Vagina (tissue), 2 donors: Measurements from ENCODE around the gene MIF4GD. TPM values are rescaled to one million over a fixed set of nuclear protein-coding genes. Genes with fewer than 3 reads are reported as not detected.

ENCODE experiments used
- DNase-seq, 2 donors: peaks; one replicate each; pipeline ENCODE4 v3.0.0-alpha.2; 2017; ENCODE audit errors: extremely low spot score in 2 of 2
- H3K27ac ChIP-seq: fragments of 200-600 bp; sonication (generic); one replicate; pipeline ENCODE4 v1.5.1; 2019
- H3K27me3 ChIP-seq: fragments of 200-600 bp; sonication (generic); one replicate; pipeline ENCODE4 v1.5.1; 2019
- H3K36me3 ChIP-seq, 2 donors: fragments of 200-600 bp; sonication (generic); one replicate each; pipeline ENCODE4 v1.5.1; 2017 to 2019
- H3K4me1 ChIP-seq: fragments of 200-600 bp; sonication (generic); one replicate; pipeline ENCODE4 v1.5.1; 2019
- H3K4me3 ChIP-seq, 2 donors: fragments of 200-600 bp; sonication (generic); 1 replicate in 1 of 2; 2 replicates in 1 of 2; pipeline ENCODE4 v1.5.1; 2016 to 2019
- H3K9me3 ChIP-seq: fragments of 200-600 bp; sonication (generic); one replicate; pipeline ENCODE4 v1.5.1; 2019
- POLR2A ChIP-seq, 2 donors: fragments of 450-650 bp; IDR thresholded peaks; one replicate each; pipeline ENCODE4 v1.6.1; 2017; ENCODE audit warnings: antibody characterized with exemption in 2 of 2, mild to moderate bottlenecking in 2 of 2, moderate library complexity in 2 of 2
- POLR2AphosphoS5 ChIP-seq, 2 donors: sonication (generic); formaldehyde crosslinking; IDR thresholded peaks; one replicate each; pipeline ENCODE4 v1.9.0; 2017; ENCODE audit warnings: antibody characterized with exemption in 2 of 2, mild to moderate bottlenecking in 2 of 2, low read depth in 1 of 2; ENCODE audit not compliant: insufficient read depth in 1 of 2
- intact Hi-C: fragments of 100-400 bp; cut with DNase I; formaldehyde crosslinking; loops from one replicate; pipeline ENCODE4 v1.15.1; 2023
- total RNA-seq: library from RNA; depleted of rRNA; stranded (reverse); fragments of >200 nt; gene quantifications from one replicate; pipeline ENCODE4 v1.2.3, GENCODE V29; 2016
- TF ChIP-seq, protein P1 (sequence below), 3 experiments: fragments of 450-650 bp in 2 of 3; fragments of 200-600 bp in 1 of 3; sonication (generic) in 1 of 3; IDR thresholded peaks; one replicate each; pipeline ENCODE4 v1.5.1; 2017 to 2019; ENCODE audit warnings: antibody characterized with exemption in 3 of 3, mild to moderate bottlenecking in 2 of 3, moderate library complexity in 2 of 3

The MIF4GD gene
- total RNA-seq, 1 donor from 2014 or later: 26.3 TPM

- Histone ChIP-seq H3K36me3 (peaks cover 0 to 34% of the 10 kb centered on the region in 2 donors), H3K27ac (no peak overlapping the region), H3K4me3 (no peak overlapping the region), H3K27me3 (no peaks in the 10 kb centered on the region), H3K4me1 (peaks cover 24% of the 10 kb centered on the region), H3K9me3 (no peaks in the 10 kb centered on the region)
- intact Hi-C loops: no loop called here
- TF ChIP-seq, protein P1, sequence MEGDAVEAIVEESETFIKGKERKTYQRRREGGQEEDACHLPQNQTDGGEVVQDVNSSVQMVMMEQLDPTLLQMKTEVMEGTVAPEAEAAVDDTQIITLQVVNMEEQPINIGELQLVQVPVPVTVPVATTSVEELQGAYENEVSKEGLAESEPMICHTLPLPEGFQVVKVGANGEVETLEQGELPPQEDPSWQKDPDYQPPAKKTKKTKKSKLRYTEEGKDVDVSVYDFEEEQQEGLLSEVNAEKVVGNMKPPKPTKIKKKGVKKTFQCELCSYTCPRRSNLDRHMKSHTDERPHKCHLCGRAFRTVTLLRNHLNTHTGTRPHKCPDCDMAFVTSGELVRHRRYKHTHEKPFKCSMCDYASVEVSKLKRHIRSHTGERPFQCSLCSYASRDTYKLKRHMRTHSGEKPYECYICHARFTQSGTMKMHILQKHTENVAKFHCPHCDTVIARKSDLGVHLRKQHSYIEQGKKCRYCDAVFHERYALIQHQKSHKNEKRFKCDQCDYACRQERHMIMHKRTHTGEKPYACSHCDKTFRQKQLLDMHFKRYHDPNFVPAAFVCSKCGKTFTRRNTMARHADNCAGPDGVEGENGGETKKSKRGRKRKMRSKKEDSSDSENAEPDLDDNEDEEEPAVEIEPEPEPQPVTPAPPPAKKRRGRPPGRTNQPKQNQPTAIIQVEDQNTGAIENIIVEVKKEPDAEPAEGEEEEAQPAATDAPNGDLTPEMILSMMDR (IDR thresholded peaks at IDR 0.05): no peak
- TF ChIP-seq POLR2A (IDR thresholded peaks at IDR 0.05) (no peak), POLR2AphosphoS5 (IDR thresholded peaks at IDR 0.05; ENCODE audit: insufficient read depth in 1 of 2, low read depth in 1 of 2) (no peak)
- no peak for DNase-seq
Measured at GRCh38 chr17:75265614-75266315, 5.3 kb downstream of the MIF4GD start.

DNA sequence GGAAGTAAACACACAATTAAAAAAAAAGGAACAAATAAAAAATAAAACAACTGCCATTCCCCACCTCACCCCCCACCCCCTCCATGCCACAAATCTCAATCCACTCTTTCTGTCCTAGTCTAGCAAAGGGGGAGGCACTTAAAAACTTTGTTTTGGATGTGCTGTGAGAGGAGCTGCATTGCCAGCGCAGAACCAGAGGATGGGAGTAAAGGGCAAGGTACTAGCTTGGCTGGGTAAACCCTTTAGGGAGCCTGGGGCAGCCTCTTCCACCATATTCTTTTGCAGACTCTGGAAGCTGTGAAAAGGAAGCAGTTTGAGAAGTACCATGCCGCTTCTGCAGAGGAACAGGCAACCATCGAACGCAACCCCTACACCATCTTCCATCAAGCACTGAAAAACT is 8.0 kb downstream of the MIF4GD start:
- intact Hi-C loops: no loop called here
- H3K27ac ChIP-seq: no peak overlapping the region

DNA sequence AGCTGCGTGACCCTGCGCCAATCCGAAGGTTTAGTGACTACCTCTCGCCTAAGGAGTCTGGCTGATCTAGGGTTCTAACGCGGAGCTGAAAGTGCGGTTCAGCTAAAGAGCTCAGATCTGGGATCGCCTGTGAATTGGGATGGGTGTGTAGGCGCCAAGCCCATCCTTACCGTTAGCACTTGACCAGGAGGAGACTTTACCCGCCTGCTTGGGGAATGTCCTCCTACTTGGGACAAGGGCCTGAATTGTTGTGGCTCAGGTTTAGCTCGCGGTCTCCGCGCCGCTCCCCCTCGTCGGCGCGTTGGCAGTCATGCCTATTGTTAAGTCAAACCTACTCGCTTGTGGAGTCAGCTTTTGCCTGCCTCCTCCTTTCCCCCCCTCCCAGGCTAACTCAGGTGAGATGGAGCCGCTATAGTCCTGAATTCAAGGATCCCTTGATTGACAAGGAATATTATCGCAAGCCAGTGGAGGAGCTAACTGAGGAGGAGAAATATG is 8.9 kb downstream of the MIF4GD start:
- TF ChIP-seq POLR2A (IDR thresholded peaks at IDR 0.05): no peak
- no peak for TF ChIP-seq POLR2AphosphoS5 (IDR thresholded peaks at IDR 0.05; ENCODE audit: insufficient read depth in 1 of 2, low read depth in 1 of 2)
- TF ChIP-seq, protein P1 (IDR thresholded peaks at IDR 0.05): no peak
- peaks cover 35% of the 10 kb centered on the region for H3K4me1 ChIP-seq
- DNase-seq: no peak

More for the DNA sequence above, 8.0 kb downstream of the MIF4GD start:
- TF ChIP-seq, protein P1 (IDR thresholded peaks at IDR 0.05): no peak
- TF ChIP-seq POLR2AphosphoS5 (IDR thresholded peaks at IDR 0.05; ENCODE audit: insufficient read depth in 1 of 2, low read depth in 1 of 2): no peak
- no peak for TF ChIP-seq POLR2A (IDR thresholded peaks at IDR 0.05)
- H3K36me3 ChIP-seq: peaks cover 0 to 34% of the 10 kb centered on the region in 2 donors
- no peak for DNase-seq
- H3K27me3 ChIP-seq: no peaks in the 10 kb centered on the region
- H3K4me3 ChIP-seq: no peak overlapping the region
- peaks cover 35% of the 10 kb centered on the region for H3K4me1 ChIP-seq
- H3K9me3 ChIP-seq: no peaks in the 10 kb centered on the region

DNA sequence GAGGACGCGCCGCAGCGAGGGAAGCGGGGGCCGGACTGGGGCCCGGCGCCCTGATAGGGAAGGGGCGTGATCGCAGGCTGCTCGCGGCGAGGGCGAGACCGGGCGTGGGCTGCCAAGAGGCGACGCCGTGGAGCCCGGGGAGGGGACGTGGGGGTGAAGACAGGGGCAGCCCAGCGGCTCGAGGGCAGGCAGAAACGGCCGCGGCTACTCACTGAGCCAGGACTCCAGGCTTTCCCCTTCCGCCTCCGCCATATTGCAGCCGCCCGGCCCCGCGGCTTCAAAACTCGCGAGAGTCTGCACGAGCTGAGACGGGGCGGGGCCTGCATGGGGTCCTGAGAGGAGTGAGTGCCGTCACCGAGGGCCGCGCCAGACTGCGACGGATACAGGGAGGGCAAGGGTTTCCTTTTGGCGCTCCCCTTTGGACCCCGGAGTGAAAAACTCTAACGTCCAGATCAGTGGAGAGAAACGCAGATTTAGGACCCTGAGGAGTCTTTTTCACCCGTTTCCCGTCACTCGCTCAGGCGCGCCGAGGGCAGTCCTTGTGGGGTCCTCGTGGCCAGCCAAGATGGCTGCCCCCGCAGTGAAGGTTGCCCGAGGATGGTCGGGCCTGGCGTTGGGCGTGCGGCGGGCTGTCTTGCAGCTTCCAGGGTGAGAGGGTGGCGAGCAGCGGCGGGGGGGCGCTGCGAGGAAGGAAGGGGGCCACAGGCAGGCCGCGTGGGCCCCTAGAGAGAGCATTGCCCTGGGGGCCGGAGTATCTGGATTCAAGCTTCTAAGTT is 9.5 kb downstream of the MIF4GD start, which contains the start of the genes GGA3 and MRPS7:
Gene GGA3, minus strand, starts transcription at position 271 of the 776 bp plus-strand sequence. Its CDS starts 19 bp downstream, at position 252.
Gene MRPS7, plus strand, starts transcription at position 544 of the 776 bp plus-strand sequence. Its CDS starts 22 bp downstream, at position 566.
- peaks cover 0 to 34% of the 10 kb centered on the region in 2 donors for H3K36me3 ChIP-seq
- H3K4me3 ChIP-seq: peak within 1 kb of the TSS; percentile 79 to 97
- DNase-seq: no peak
- H3K9me3 ChIP-seq: no peaks in the 10 kb centered on the region
- no peaks in the 10 kb centered on the region for H3K27me3 ChIP-seq
- TF ChIP-seq, protein P1 (IDR thresholded peaks at IDR 0.05): no peak
- TF ChIP-seq POLR2A (IDR thresholded peaks at IDR 0.05) (peak; percentile 36 to 56), POLR2AphosphoS5 (IDR thresholded peaks at IDR 0.05; ENCODE audit: insufficient read depth in 1 of 2, low read depth in 1 of 2) (peak; percentile 89 to 93)
- peak within 1 kb of the TSS; percentile 92 for H3K27ac ChIP-seq
- intact Hi-C loops: no loop called here
- peaks cover 35% of the 10 kb centered on the region for H3K4me1 ChIP-seq

More for the DNA sequence above, 8.9 kb downstream of the MIF4GD start:
- H3K27ac ChIP-seq: peak overlapping the region; percentile 92
- intact Hi-C loops: no loop called here
- H3K27me3 ChIP-seq: no peaks in the 10 kb centered on the region
- H3K36me3 ChIP-seq: peaks cover 0 to 34% of the 10 kb centered on the region in 2 donors
- H3K9me3 ChIP-seq: no peaks in the 10 kb centered on the region
- peak overlapping the region; percentile 79 to 97 for H3K4me3 ChIP-seq
